Liver (tissue), 9 donors: Measurements from ENCODE around the gene PDGFA. TPM values are rescaled to one million over a fixed set of nuclear protein-coding genes. Genes with fewer than 3 reads are reported as not detected.

Experiments
- DNase-seq: peaks from one replicate; pipeline ENCODE4 v3.0.0-alpha.2; 2017; ENCODE audit warnings: low spot score
- H3K27ac ChIP-seq, 2 donors: one replicate each; pipeline ENCODE4 v1.7.0; 2013; ENCODE audit warnings: inconsistent platforms in 2 of 2, low read length in 2 of 2, control low read depth in 1 of 2, low read depth in 1 of 2, mild to moderate bottlenecking in 1 of 2
- H3K27me3 ChIP-seq, 4 donors: one replicate each; pipeline versions ENCODE4 v1.6.1 to v1.7.0; 2013; ENCODE audit warnings: low read length in 3 of 4, inconsistent platforms in 1 of 4, mild to moderate bottlenecking in 1 of 4, moderate library complexity in 1 of 4; ENCODE audit not compliant: control insufficient read depth in 4 of 4, insufficient read depth in 4 of 4
- H3K36me3 ChIP-seq, 4 donors: one replicate each; pipeline versions ENCODE4 v1.6.1 to v1.7.0; 2013; ENCODE audit warnings: low read length in 3 of 4, mild to moderate bottlenecking in 3 of 4, low read depth in 1 of 4, moderate library complexity in 1 of 4; ENCODE audit not compliant: control insufficient read depth in 4 of 4, insufficient read depth in 3 of 4
- H3K4me1 ChIP-seq, 4 donors: one replicate each; pipeline versions ENCODE4 v1.6.1 to v1.7.0; 2013; ENCODE audit warnings: low read length in 3 of 4, mild to moderate bottlenecking in 3 of 4, moderate library complexity in 1 of 4; ENCODE audit not compliant: control insufficient read depth in 4 of 4, insufficient read depth in 4 of 4
- H3K4me3 ChIP-seq, 3 donors: one replicate each; pipeline versions ENCODE4 v1.6.1 to v1.7.0; 2013; ENCODE audit warnings: low read length in 3 of 3, control low read depth in 1 of 3, low read depth in 1 of 3, mild to moderate bottlenecking in 1 of 3
- H3K9ac ChIP-seq, 2 donors: one replicate each; pipeline ENCODE4 v1.7.0; 2013; ENCODE audit warnings: low read length in 2 of 2, mild to moderate bottlenecking in 2 of 2, moderate library complexity in 2 of 2, control low read depth in 1 of 2, low read depth in 1 of 2
- H3K9me3 ChIP-seq, 4 donors: one replicate each; pipeline versions ENCODE4 v1.6.1 to v1.7.0; 2013; ENCODE audit warnings: low read length in 3 of 4; ENCODE audit not compliant: control insufficient read depth in 4 of 4
- ATF3 ChIP-seq: IDR thresholded peaks from 2 replicates; pipeline ENCODE4 v1.6.1; 2016; ENCODE audit warnings: antibody characterized with exemption
- EGR1 ChIP-seq, 2 donors: IDR thresholded peaks; 2 replicates each; pipeline ENCODE4 v1.6.1; 2016 to 2018; ENCODE audit warnings: antibody characterized with exemption in 2 of 2, low read depth in 2 of 2
- FOXA1 ChIP-seq: IDR thresholded peaks from 2 replicates; pipeline ENCODE4 v1.6.1; 2016; ENCODE audit warnings: antibody characterized with exemption
- FOXA2 ChIP-seq: IDR thresholded peaks from 2 replicates; pipeline ENCODE4 v1.6.1; 2016; ENCODE audit warnings: antibody characterized with exemption
- GABPA ChIP-seq, 2 donors: IDR thresholded peaks in 1 of 2; conservative IDR thresholded peaks in 1 of 2; 2 replicates each; pipeline ENCODE4 v1.6.1; 2016; ENCODE audit warnings: antibody characterized with exemption in 2 of 2, mild to moderate bottlenecking in 1 of 2, moderate library complexity in 1 of 2
- HNF4A ChIP-seq, 2 donors: conservative IDR thresholded peaks; 2 replicates each; pipeline ENCODE4 v1.6.1; 2016; ENCODE audit warnings: antibody characterized with exemption in 2 of 2, mild to moderate bottlenecking in 2 of 2
- HNF4G ChIP-seq: IDR thresholded peaks from 2 replicates; pipeline ENCODE4 v1.6.1; 2016; ENCODE audit warnings: antibody characterized with exemption
- JUND ChIP-seq, 2 donors: IDR thresholded peaks; 2 replicates each; pipeline ENCODE4 v1.6.1; 2016; ENCODE audit warnings: antibody characterized with exemption in 2 of 2
- NR2F2 ChIP-seq: IDR thresholded peaks from 2 replicates; pipeline ENCODE4 v1.6.1; 2016; ENCODE audit warnings: antibody characterized with exemption
- RAD21 ChIP-seq, 2 donors: IDR thresholded peaks; 2 replicates each; pipeline ENCODE4 v1.6.1; 2016; ENCODE audit warnings: antibody characterized with exemption in 2 of 2, mild to moderate bottlenecking in 2 of 2
- RXRA ChIP-seq, 2 donors: IDR thresholded peaks; 2 replicates each; pipeline ENCODE4 v1.6.1; 2017 to 2018; ENCODE audit warnings: antibody characterized with exemption in 2 of 2, mild to moderate bottlenecking in 1 of 2
- SP1 ChIP-seq: IDR thresholded peaks from 2 replicates; pipeline ENCODE4 v1.6.1; 2018; ENCODE audit warnings: antibody characterized with exemption, mild to moderate bottlenecking
- TAF1 ChIP-seq: conservative IDR thresholded peaks from 2 replicates; pipeline ENCODE4 v1.6.1; 2016; ENCODE audit warnings: antibody characterized with exemption, mild to moderate bottlenecking
- YY1 ChIP-seq: IDR thresholded peaks from 2 replicates; pipeline ENCODE4 v1.6.1; 2016; ENCODE audit warnings: antibody characterized with exemption, mild to moderate bottlenecking
- WGBS: extraction: QIAGEN DNeasy Blood & Tissue Kit; methylation state at CpG from one replicate; pipeline ENCODE4 v1.1.7; 2013; 5-methylcytosine and 5-hydroxymethylcytosine counted together
- polyA plus RNA-seq, 2 donors: library from polyadenylated mRNA; stranded (reverse) in 1 of 2; unstranded in 1 of 2; fragments of 200-250 nt in 1 of 2; fragments of >200 nt in 1 of 2; fragmentation: Nextera tagmentation in 1 of 2; extraction: Ambion mirVana in 1 of 2; gene quantifications; one replicate each; pipeline versions ENCODE4 v1.2.1 to v1.2.3, GENCODE V29; 2013 to 2015
- total RNA-seq, 2 donors: library from RNA; depleted of rRNA; stranded (reverse); fragments of >200 nt; gene quantifications; one replicate each; pipeline ENCODE4 v1.2.3, GENCODE V29; 2014
- TF ChIP-seq, protein P1 (sequence below): IDR thresholded peaks from 2 replicates; pipeline ENCODE4 v1.6.1; 2016; ENCODE audit warnings: antibody characterized with exemption
- TF ChIP-seq, protein P2 (sequence below): IDR thresholded peaks from 2 replicates; pipeline ENCODE4 v1.6.1; 2016; ENCODE audit warnings: antibody characterized with exemption
- TF ChIP-seq, protein P3 (sequence below): fragments of 150-350 bp; IDR thresholded peaks from 2 replicates; pipeline ENCODE4 v1.5.1; 2017; ENCODE audit warnings: improper control_type of control experiment, low read depth, low read length; ENCODE audit not compliant: missing input control
- TF ChIP-seq, protein P4 (sequence below): IDR thresholded peaks from 2 replicates; pipeline ENCODE4 v1.6.1; 2016; ENCODE audit warnings: antibody characterized with exemption, mild to moderate bottlenecking
- donor health status: healthy.
- donor health status: healthy.
- donor health status: healthy.
- donor health status: healthy.
- donor health status: healthy.

PDGFA gene
- total and polyA plus RNA-seq, 4 donors: 1.4 to 5.1 (median 2.0) TPM

DNA sequence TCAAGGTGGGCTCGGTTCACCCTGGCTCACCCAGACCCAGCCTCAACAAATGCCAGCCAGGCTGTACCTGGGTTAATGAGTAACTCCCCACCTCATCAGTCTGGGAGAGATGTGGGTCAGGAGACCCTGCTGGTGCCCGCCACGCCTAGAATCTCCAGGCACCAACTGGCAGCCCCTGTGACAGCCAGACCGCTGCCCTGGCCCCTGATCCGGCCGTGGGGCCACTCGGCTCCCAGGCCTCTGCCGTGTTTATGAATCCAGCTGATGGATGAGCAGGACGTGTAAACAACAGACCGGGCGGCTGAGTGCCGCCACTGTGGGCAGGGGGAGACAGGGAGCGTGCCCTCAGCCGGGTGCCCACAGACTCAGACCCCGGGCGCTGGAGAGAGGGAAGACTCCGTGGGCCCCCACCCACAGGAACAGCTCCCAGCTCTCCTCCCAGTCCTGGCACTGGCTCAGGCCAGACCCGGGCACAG, 34.0 kb upstream of the PDGFA start:
- peaks cover 0 to 10% (median 6%) of the 10 kb centered on the region in 4 donors for H3K4me1 ChIP-seq
- H3K27me3 ChIP-seq: no peaks in the 10 kb centered on the region
- no peak for DNase-seq
- H3K27ac ChIP-seq: no peak overlapping the region
- H3K9me3 ChIP-seq: no peaks in the 10 kb centered on the region
- H3K4me3 ChIP-seq: no peak overlapping the region
- H3K9ac ChIP-seq: no peak overlapping the region
- peaks cover 0 to 2% (median 0%) of the 10 kb centered on the region in 4 donors for H3K36me3 ChIP-seq
- no peak for TF ChIP-seq HNF4A (conservative IDR thresholded peaks at IDR 0.05)
- no peak for TF ChIP-seq RXRA (IDR thresholded peaks at IDR 0.05)
- no peak for TF ChIP-seq FOXA1
- TF ChIP-seq GABPA (IDR thresholded peaks at IDR 0.05 in 1 of 2, conservative IDR thresholded peaks at IDR 0.05 in 1 of 2): no peak
- TF ChIP-seq NR2F2: no peak
- no peak for TF ChIP-seq TAF1
- TF ChIP-seq, protein P1, sequence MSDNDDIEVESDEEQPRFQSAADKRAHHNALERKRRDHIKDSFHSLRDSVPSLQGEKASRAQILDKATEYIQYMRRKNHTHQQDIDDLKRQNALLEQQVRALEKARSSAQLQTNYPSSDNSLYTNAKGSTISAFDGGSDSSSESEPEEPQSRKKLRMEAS: no peak
- no peak for TF ChIP-seq HNF4G
- TF ChIP-seq, protein P2, sequence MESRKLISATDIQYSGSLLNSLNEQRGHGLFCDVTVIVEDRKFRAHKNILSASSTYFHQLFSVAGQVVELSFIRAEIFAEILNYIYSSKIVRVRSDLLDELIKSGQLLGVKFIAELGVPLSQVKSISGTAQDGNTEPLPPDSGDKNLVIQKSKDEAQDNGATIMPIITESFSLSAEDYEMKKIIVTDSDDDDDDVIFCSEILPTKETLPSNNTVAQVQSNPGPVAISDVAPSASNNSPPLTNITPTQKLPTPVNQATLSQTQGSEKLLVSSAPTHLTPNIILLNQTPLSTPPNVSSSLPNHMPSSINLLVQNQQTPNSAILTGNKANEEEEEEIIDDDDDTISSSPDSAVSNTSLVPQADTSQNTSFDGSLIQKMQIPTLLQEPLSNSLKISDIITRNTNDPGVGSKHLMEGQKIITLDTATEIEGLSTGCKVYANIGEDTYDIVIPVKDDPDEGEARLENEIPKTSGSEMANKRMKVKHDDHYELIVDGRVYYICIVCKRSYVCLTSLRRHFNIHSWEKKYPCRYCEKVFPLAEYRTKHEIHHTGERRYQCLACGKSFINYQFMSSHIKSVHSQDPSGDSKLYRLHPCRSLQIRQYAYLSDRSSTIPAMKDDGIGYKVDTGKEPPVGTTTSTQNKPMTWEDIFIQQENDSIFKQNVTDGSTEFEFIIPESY: no peak
- no peak for TF ChIP-seq EGR1 (IDR thresholded peaks at IDR 0.05; ENCODE audit: low read depth in 2 of 2)
- TF ChIP-seq ATF3: no peak
- no peak for TF ChIP-seq YY1
- no peak for TF ChIP-seq SP1
- TF ChIP-seq FOXA2: no peak
- TF ChIP-seq, protein P3, sequence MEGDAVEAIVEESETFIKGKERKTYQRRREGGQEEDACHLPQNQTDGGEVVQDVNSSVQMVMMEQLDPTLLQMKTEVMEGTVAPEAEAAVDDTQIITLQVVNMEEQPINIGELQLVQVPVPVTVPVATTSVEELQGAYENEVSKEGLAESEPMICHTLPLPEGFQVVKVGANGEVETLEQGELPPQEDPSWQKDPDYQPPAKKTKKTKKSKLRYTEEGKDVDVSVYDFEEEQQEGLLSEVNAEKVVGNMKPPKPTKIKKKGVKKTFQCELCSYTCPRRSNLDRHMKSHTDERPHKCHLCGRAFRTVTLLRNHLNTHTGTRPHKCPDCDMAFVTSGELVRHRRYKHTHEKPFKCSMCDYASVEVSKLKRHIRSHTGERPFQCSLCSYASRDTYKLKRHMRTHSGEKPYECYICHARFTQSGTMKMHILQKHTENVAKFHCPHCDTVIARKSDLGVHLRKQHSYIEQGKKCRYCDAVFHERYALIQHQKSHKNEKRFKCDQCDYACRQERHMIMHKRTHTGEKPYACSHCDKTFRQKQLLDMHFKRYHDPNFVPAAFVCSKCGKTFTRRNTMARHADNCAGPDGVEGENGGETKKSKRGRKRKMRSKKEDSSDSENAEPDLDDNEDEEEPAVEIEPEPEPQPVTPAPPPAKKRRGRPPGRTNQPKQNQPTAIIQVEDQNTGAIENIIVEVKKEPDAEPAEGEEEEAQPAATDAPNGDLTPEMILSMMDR: no peak
- no peak for TF ChIP-seq RAD21 (IDR thresholded peaks at IDR 0.05)
- TF ChIP-seq JUND (IDR thresholded peaks at IDR 0.05): no peak
- TF ChIP-seq, protein P4, sequence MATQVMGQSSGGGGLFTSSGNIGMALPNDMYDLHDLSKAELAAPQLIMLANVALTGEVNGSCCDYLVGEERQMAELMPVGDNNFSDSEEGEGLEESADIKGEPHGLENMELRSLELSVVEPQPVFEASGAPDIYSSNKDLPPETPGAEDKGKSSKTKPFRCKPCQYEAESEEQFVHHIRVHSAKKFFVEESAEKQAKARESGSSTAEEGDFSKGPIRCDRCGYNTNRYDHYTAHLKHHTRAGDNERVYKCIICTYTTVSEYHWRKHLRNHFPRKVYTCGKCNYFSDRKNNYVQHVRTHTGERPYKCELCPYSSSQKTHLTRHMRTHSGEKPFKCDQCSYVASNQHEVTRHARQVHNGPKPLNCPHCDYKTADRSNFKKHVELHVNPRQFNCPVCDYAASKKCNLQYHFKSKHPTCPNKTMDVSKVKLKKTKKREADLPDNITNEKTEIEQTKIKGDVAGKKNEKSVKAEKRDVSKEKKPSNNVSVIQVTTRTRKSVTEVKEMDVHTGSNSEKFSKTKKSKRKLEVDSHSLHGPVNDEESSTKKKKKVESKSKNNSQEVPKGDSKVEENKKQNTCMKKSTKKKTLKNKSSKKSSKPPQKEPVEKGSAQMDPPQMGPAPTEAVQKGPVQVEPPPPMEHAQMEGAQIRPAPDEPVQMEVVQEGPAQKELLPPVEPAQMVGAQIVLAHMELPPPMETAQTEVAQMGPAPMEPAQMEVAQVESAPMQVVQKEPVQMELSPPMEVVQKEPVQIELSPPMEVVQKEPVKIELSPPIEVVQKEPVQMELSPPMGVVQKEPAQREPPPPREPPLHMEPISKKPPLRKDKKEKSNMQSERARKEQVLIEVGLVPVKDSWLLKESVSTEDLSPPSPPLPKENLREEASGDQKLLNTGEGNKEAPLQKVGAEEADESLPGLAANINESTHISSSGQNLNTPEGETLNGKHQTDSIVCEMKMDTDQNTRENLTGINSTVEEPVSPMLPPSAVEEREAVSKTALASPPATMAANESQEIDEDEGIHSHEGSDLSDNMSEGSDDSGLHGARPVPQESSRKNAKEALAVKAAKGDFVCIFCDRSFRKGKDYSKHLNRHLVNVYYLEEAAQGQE: no peak
- WGBS: 75% methylated on average over 18 of the region's 18 CpGs
